ENCODE data around the gene TIMD4. TPM values are rescaled to one million over a fixed set of nuclear protein-coding genes. Genes with fewer than 3 reads are reported as not detected.
"Not testable (repeated sequence)": the region's sequence is repeated elsewhere in the genome, so short reads cannot be mapped to it uniquely, and the experiment has no call there.

TIMD4 gene
- total RNA-seq, 1 donor from 2014 or later: not detected

DNA sequence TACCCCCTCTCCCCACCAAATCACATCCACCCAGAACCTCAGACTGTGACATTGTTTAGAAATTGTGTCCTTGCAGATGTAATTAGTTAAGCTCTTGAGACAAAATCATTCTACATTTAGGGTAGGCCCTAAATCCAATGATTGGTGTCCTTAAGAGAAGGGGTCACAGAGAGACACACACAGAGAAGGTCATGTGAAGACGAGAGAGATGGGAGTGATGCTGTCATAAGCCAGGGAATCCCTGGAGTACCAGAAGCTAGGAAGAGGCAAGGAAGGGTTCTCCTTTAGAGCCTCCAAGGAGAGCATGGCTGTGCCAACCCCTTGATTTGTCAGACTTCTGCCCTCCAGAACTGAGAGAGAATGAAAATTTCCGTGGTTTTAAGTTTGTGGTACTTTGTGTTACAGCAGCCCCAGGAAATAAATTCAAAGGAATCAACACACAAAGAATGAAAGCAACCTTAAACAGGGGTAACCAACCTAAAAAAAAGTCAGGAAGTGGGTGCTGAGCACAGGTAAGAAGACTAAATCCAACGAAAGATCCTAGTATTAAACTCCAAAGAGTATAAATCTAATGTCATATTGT lies 33.6 kb downstream of the TIMD4 start:
- no peak for ATAC-seq (ENCODE audit: poor library complexity)
- intact Hi-C loops (cut with DNase I): no loop called here
- no peak for DNase-seq

DNA sequence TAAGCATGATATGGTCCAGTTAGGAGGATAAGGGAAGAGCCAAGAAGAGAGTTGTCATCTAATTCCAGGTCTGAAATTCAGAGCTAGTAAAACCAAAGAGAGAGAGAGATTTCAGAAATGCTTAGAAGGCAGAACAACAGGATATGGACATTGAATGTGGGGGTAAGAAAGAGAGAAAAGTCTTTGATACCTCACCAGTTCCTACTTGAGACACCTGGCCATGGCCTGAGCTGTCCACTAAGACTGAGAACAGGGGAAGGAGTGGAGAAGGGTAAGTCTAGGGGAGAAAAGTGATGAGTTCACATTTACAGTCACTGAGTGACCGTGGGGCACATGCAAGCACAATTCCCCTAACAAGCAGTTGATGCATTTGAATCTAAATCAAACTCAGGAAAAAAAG lies 35.5 kb downstream of the TIMD4 start:
- no peak for DNase-seq
- ATAC-seq (ENCODE audit: poor library complexity): no peak
- intact Hi-C loops (cut with DNase I): no loop called here

DNA sequence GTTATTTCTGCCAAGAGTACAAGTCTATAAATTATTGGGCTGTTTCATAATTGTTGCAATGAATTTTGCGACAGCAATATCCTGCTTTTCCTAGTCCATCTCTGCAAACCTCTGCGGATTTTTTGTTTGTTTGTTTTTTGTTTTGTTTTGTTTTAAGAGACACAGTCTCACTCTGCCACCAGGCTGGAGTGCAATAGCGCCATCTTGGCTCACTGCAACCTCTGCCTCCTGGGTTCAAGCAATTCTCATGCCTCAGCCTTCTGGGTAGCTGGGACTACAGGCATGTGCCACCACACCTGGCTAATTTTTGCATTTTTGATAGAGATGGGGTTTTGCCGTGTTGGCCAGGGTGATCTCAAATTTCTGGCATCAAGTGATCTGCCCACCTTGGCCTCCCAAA lies 37.3 kb downstream of the TIMD4 start:
- DNase-seq; ATAC-seq (ENCODE audit: poor library complexity); intact Hi-C loops (cut with DNase I): not testable (repeated sequence)

DNA sequence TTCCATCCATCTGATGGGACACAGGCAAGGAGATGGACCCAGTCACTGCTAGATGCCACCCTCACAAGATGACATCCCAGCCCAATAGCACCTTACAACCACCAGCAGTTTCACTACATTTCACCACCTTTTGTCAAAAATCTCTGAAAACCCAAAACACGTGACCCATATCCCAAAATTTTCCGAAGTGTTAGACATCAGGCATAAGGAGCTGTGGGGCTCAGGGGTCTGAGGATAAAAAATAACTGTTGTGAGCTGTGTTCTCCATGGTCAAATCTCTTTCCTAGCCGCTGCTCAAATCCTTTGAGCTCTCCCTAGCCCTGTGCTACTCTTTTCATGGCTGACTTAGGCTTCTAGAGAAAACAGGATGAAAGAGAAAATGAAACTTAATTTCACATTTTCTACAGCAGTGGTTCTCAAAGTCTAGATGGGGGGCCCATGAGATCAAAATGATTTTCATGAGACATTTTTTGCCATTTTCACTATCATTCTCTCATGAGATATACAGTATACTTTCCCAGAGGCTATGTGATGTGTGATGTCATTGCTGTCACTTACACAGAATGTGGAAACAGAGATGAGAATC lies 40.7 kb downstream of the TIMD4 start:
- ATAC-seq (ENCODE audit: poor library complexity) (no peak), DNase-seq (no peak)
- intact Hi-C loops (cut with DNase I): no loop called here

DNA sequence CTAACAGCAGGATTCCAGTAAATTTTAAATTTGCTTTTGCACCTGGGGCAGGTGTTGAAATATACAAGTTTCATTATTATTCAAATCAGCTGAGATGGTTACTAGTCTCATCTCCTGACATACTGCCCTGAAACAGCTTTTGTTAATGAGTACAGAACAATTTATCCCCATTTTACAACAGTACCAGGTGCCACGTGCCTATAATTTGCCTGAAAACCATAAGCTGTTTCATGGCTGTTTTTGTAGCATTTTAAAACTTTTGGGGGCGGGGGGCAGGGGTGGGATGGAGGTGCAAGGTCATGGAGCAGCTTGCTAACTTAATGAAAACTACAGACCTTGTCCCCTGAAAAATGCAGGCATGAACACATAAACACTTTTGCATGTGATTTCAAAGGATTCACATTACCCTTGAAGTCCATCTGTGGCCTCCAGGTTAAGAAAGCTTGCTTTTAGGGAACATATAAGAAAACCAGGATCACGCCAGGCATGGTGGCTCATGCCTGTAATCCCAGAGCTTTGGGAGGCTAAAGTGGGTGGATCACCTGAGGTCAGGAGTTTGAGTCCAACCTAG lies 42.1 kb downstream of the TIMD4 start:
- ATAC-seq (ENCODE audit: poor library complexity) (no peak), DNase-seq (no peak)
- intact Hi-C loops (cut with DNase I): no loop called here

DNA sequence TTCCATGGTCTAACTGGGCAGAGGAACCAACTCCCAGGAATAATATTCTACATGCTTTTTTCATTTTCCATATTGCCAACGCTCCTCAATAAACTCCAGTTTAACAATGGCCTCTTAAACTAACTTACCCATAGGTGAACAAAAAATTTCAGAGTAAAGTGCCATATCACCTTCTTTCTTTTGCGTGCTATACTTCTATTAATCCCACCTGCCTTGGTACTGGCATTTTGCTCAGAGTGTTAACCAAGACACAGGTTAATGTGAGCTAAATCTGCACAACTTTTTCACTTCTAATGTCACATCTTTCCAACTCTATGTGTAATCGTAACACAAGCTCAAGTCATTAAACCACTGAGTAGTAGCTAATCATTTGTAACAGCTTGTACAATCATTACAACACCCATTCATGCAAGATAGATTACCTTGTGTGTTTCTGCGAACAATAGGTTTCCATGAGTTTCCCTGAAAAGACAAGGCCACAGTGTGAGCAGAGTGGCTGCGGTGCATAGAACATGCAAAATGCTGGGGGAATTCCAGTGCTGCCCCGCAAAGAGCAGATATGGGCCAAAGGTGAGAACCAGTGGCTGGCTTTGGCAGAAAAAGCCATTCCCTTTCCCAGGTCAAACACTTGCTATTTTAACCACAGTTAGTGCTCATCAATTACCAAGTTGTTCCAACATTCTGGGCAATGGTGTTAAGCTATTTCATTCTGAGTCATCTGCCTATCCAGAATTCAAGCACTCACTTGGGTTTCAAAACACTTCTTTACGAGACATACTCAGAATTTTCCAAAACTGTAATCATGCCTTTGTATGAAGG lies 42.8 kb downstream of the TIMD4 start:
- intact Hi-C loops (cut with DNase I): no loop called here

DNA sequence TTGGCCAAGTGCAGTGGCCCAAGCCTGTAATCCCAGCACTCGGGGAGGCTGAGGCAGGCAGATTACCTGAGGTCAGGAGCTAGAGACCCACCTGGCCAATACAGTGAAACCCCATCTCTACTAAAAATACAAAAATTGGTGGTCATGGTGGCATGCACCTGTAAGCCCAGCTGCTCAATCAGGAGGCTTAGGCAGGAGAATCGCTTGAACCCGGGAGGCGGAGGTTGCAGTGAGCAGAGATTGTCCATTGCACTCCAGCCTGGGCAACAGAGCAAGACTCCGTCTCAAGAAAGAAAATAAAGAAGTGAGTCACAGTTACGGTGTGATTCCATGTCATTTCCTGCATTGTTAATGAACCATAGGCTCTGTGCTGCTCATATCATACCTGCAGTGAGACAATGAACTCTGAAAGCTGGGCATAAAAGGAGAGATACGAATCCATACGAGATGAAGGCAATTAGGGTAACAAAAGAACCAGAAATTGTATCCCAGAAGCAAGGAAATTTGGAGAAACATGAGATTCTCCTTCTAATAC lies 44.6 kb downstream of the TIMD4 start:
- no peak for DNase-seq
- ATAC-seq (ENCODE audit: poor library complexity): no peak

More for the DNA sequence above, 42.8 kb downstream of the TIMD4 start:
- ATAC-seq (ENCODE audit: poor library complexity): no peak
- no peak for DNase-seq

DNA sequence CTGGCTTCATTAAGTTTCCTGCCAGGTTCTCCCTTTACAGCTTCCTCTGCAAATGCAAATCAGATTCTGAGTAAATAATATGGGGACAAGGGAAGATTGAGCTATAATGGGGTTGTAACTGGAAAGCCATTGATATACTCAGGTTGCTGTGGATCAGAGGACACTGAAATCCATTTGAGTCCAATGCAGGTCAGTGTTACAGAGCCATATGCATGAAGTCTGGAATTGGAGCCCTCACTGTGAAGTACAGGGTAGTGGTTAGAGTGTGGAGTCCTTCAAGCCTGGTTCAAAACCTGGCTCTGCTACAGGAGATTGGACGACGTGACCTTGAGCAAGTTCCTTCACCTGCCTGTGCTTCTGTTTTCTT lies 48.7 kb downstream of the TIMD4 start:
- DNase-seq (no peak), ATAC-seq (ENCODE audit: poor library complexity) (no peak)
- intact Hi-C loops (cut with DNase I): no loop called here

More for the DNA sequence above, 44.6 kb downstream of the TIMD4 start:
- intact Hi-C loops (cut with DNase I): no loop called here

DNA sequence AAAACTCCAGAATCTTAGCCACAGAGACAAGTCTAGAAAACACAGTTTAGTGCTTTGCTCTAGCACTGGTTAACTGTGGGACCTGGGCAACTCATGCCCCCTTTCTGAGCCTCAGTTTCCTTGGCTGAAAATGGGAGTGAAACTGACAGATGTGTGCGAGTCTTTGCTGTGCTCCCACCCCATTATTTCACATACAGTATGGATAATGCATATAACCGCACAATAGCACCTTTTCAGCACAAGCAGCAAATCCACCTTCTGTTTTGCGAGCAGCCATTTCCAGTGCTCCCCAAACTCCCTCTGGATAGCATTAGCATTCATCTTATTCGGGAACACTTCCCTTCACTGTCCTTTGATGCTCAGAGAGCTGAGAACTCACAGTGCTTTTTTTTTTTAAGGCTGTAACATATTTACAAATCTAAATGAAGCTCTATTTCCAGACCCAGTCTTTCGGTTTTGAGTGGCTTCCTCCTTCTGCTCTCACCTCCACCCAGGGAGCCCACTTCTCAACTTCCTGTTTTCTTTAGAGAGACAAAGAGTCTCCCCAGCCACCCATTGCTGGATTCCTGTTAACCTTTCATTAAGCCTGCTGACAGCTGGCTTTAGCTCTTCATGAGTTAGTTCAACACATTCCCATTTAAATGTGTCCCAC lies 49.2 kb downstream of the TIMD4 start:
- intact Hi-C loops (cut with DNase I): no loop called here
- no peak for ATAC-seq (ENCODE audit: poor library complexity)
- DNase-seq: no peak

DNA sequence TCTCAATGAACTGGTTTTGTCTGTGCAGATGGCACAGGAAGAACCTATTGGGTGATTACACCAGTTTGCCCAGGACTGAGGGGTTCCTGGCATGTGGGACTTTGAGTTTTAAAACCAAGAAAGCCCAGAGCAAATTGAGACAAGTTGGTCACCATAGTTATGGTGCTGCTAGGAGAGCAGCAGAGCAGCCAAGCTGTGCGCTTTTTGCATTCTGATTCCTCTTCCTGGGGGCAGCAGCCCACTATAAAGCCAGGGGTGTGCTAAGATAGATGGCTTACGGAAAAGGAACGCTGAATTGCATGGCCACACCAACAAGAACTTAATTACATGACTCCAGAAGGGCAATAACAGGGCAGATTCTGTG lies 49.7 kb downstream of the TIMD4 start:
- ATAC-seq (ENCODE audit: poor library complexity): no peak
- intact Hi-C loops (cut with DNase I): no loop called here
- no peak for DNase-seq

DNA sequence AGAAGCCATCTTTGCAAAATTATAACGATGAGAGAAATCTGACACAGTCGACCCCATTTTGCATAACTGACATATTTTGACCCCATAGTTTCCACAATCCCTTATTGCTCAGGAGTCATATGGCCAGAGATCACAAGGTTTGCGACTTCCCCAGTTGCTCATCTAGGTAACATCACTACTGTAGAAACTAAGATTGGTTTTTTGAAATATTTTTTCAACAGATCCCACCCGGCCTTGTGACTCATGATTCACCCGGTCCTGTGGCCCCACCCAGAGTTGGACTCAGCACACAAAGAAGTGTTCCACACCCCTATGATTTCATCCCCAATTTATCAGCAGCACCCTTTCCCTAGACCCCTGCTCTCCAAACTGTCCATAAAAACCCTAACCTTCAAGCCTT lies 50.2 kb downstream of the TIMD4 start:
- DNase-seq (no peak), ATAC-seq (ENCODE audit: poor library complexity) (no peak)
- intact Hi-C loops (cut with DNase I): no loop called here

DNA sequence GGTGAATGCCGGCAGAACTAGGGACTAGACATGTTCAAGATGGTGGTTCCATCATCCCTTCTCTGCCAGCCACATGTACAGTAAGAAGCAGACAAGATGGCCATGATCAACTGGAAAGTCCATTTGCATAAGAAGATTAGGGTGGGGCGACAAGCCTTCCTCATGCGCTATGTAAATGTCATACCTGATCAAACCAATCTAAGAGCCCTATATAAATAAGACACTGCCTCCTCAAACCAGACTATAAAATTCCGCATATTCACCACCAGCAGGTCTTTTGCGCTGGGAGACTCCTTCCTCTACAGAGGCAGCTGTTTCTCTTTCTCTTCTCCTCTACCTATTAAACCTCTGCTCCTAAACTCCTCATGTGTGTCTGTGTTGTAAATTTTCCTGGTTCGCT lies 53.8 kb downstream of the TIMD4 start:
- intact Hi-C loops (cut with DNase I): no loop called here
- ATAC-seq (ENCODE audit: poor library complexity) (no peak), DNase-seq (no peak)

DNA sequence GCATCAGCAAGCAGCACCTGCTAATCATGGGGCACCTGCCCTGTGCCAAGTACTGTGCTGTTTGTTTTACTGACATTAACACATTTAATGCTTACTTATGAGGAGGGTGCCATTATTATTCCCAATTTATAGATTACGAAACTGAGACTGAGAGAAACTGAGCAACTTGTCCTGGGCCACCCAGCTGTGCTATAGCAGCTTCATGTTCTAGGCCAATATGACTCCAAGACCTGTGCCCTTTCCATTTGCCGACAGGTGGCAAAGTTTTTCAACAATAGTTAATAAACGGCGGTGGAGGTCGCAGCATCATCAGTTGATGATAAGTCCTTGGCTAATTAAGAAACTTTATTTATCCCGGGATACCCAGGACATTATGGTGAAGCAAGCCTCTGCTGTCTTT lies 55.4 kb downstream of the TIMD4 start:
- intact Hi-C loops (cut with DNase I): no loop called here
- DNase-seq (no peak), ATAC-seq (ENCODE audit: poor library complexity) (no peak)

DNA sequence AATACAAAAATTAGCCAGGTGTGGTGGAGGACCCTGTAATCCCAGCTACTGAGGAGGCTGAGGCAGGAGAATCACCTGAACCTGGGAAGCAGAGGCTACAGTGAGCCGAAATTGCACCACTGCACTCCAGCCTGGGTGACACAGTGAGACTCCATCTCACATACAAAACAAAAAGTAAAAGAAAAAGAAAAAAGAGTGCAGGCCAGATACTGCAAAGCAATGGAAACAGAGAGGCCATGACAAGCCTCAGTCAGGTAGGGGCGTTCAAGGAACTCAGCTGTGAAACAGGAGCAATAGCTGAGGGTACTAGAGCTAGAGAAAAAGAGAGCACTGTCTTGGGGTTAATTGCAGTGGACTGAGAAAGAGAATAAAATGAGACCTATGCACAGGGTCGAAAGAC lies 56.2 kb downstream of the TIMD4 start:
- intact Hi-C loops (cut with DNase I): no loop called here
- ATAC-seq (ENCODE audit: poor library complexity) (no peak), DNase-seq (no peak)

DNA sequence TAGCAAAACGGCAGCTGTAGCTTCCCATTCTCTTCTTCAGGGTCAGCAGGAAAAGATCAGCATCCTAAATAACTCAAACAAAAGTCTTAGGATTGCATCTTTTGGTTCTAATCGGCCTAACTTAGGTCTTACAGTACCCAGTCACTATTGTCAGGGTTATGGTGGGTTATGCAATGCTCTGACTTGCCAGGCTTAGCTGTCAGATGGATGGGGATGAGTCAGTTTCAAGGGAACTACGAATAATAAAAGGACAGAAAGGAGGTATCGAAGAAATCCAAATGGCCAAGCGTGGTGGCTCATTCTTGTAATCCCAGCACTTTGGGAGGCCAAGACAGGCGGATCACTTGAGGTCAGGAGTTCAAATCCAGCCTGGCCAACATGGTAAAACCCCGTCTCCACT lies 66.5 kb downstream of the TIMD4 start:
- intact Hi-C loops (cut with DNase I): no loop called here
- DNase-seq (no peak), ATAC-seq (ENCODE audit: poor library complexity) (no peak)

DNA sequence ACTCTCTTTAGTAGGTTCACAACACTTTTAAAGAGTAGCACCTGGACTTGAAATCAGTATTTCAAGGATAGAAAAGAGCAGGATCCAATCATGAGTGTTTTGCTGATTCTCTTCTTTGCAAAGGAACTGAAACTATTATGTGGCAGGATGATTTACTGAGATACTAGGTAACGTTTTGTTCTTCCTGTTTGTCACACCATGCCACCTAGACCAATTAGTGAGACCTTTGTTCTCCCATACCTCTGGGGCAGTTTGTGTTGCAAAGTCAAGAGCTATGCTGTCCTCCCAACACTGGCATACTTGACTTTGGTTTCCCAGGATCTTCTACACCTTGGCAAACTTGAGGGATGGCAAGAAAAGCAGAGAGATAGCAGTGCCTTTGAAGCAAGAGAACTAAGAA lies 69.5 kb downstream of the TIMD4 start:
- ATAC-seq (ENCODE audit: poor library complexity): no peak
- no peak for DNase-seq
- intact Hi-C loops (cut with DNase I): no loop called here

DNA sequence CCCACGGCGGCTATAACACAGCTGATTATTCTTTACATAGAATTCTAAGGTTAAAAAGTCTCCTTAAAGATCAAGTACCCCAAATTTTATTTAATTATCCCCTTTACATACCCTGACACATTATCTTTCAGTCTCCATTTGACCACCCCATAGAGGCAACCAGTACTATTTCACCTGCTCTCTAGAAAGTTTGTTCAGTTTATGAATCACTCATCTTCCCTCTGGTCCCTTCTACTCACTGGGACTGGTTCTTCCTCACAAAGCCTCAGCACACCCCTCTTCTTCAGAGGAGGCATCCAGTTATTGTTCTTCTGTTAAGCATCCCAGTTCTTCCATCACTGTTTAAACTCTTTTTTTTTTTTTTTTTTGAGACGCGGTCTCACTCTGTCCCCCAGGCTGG lies 70.2 kb downstream of the TIMD4 start:
- intact Hi-C loops (cut with DNase I): no loop called here
- DNase-seq: no peak
- ATAC-seq (ENCODE audit: poor library complexity): no peak

DNA sequence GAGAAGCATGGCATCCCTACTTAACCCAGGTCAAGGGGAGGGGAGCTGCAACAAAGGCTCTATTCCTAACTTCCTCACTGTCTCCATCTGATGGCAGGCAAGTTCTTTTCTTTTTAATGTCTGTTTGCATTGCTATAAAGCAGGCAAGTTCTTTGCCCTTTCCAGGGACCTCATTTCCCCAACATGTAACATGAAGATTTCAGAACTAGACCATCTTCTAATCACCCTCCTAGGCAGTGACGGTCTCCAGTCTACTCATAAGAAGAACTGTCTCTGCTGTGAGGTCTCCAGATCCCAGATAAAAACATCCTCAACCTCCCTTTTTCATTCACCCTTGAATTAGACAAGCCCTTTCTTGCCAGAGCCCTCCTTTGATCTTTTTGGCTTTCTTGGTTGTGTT lies 70.8 kb downstream of the TIMD4 start:
- intact Hi-C loops (cut with DNase I): no loop called here
- ATAC-seq (ENCODE audit: poor library complexity) (no peak), DNase-seq (no peak)

DNA sequence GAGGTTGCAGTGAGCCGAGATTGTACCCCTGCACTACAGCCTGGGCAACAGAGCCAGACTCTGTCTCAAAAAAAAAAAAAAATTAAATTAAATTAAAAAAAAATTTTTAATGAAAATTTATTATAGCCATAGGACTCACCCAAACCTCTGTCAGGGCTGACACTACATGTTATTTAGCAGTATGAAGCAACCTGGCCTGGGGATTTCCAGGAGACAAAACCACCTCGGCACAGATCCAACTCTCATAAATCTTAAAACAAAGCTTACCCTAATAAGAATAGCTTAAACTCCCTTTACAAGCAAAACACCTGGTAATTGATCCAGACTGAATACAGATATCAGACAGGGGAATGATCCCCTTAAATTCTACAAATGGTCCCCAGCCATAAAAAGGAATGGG lies 74.5 kb downstream of the TIMD4 start:
- ATAC-seq (ENCODE audit: poor library complexity) (no peak), DNase-seq (no peak)
- intact Hi-C loops (cut with DNase I): no loop called here
